NK-92 (cell line): Measurements from ENCODE around the gene SMAD6.
"Not testable (repeated sequence)": the region's sequence is repeated elsewhere in the genome, so short reads cannot be mapped to it uniquely, and the experiment has no call there.

ENCODE experiments used
- DNase-seq: peaks from one replicate; lab custom pipeline; 2025; ENCODE audit not compliant: unreplicated experiment; lab: John Stamatoyannopoulos, UW

Gene SMAD6

DNA sequence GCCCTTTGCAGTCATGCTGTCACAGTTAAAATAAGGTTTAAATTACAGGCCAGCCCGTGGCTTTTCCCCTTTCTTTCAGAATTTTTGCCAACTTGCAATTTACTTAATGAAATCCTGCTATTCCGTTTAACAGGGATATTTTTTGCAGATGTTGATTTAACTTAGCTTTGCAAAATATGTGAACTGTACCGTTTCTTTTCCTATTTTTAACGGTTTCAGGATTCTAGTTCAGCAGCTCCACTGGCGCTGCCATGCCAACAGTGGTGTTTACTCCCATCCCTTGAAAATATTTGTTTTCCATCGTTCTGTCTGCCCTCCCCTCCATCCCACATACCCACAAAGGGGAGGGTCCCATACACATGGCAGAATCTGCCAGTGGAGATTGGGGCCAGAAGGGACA, 54.3 kb downstream of the SMAD6 start:
- DNase-seq: no peak

DNA sequence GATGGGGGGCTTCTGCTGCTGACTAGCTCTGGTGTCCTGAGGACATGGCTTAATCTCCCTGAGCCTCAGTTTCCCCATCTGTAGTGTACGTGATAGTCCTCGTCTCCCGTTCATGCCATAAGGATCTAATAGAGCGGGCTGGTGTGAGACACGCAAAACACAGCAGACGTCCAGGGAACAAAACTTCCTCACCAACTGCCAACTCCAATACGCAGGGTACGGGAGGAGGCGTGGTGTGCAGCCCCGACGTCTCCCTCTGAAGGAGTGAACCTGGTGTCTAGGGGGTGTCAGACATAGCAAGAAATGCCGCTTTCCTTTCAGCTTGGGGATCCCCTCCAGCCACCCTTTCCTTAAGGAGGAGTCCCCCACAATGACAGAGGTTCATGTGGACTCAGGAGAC, 55.0 kb downstream of the SMAD6 start:
- no peak for DNase-seq

GRCh38 chr15:66757521-66757920, 55.5 kb downstream of the SMAD6 start:
- no peak for DNase-seq

DNA sequence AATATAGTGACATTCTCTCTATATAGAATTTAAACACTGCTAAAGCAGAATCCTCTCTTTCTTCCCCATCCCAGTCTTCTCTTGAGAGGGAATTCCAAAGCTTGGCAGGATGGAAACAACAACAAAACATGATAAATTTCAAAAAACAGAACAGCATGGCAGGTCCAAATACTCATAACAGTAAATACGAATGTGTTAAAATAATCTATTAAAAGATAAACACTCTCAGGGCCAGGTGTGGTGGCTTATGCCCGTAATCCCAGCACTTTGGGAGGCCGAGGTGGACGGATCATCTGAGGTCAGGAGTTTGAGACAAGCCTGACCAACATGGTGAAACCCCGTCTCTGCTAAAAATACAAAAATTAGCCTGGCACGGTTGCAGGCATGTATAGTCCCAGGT, 56.2 kb downstream of the SMAD6 start:
- not testable (repeated sequence) for DNase-seq

DNA sequence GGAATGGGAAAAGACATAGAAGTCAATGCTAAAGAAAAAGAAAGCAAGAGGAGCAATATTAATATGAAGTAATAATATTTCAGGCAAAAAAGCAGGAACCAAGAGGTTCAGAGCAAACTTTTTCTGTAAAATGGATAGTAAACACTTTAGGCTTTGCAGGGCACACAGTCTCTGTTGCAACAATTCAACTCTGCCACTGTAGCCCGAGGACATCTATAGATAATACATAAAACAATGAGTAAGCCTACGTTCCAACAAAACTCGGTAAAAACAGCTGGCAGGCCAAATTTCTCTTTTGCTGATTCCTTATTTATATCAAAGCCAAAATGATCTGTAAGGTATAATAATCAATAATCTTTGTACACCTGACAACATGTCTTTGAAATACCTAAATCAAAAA, 56.8 kb downstream of the SMAD6 start:
- DNase-seq: no peak

DNA sequence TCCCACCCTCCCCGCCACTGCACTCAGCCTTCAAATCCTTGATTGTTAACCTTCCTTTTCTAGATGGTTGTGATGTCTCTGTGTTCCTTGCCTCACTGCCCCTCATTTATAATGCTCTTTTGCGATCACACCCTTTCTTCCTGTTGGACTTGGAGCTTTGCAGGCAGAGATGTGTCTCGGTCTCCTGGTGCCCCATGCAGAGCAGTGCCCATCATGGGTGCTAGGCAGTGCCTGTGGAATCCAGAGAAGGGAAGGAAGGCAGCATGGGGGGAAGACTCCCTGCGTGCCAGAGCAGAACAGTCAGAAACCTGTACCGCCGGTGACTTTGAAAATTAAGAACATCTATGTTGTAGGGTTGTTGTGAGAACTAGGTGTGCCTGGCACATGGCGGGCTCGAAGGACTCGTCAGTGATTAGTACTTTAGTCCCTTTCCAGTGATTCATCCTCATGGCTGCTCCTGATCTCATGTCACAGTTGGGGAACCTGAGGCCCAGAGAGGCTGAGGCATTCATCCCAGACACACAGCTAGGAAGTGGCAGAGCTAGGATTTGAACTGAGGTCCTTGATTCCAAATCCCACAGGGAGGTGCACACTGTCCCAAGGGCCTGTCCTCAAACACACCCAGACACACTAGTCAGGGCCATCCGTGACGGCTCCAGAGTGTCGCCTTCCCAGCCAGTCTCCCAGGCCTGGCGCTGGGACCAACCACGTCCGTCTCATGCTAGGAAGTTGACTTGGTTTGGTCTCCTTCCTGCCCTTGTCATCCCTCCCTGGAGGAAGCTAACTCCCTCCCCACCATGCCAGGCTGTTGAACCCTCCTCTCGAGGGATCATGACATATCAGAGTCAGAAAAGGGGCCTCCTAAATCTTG, 58.3 kb downstream of the SMAD6 start:
- no peak for DNase-seq

DNA sequence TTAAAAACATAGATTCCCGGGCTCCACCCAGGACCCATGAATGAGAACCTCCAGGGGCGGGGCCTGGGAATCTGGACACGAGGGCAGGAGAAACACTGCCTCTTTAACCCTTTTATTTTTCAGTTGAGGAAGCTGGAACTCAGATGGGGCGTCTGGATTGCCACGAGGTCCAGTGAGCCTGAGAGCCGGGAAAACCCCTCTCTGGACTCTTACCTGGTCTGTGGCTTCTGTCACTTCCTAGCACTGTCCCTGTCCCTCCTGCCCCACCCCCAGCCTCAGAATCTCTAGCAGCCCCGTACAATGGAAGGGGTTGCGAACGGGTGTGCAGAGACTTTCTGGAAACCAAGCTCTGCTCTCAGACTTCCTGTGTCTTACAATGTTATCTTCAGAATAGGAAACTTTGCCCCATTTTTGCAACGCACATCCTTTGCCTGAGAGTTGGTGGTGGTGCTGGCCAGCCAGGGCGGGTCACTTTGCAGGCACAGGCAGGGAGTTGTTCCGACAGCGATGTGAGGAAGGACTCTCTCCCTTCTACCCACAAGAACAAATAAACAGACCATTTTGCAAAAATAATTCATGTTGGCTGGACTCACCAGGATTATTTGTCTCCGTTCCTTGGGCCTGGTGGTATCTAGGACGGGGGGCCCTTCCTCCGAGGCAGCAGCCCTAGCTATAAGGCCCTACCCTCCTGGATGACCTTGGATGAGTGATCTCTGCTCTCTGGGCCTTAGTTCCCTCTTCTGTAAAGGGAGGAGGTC, 59.1 kb downstream of the SMAD6 start:
- DNase-seq: no peak

GRCh38 chr15:66761726-66762595, 59.9 kb downstream of the SMAD6 start:
- no peak for DNase-seq

- DNase-seq: no peak
Measured at GRCh38 chr15:66763186-66764071, 61.4 kb downstream of the SMAD6 start.

DNA sequence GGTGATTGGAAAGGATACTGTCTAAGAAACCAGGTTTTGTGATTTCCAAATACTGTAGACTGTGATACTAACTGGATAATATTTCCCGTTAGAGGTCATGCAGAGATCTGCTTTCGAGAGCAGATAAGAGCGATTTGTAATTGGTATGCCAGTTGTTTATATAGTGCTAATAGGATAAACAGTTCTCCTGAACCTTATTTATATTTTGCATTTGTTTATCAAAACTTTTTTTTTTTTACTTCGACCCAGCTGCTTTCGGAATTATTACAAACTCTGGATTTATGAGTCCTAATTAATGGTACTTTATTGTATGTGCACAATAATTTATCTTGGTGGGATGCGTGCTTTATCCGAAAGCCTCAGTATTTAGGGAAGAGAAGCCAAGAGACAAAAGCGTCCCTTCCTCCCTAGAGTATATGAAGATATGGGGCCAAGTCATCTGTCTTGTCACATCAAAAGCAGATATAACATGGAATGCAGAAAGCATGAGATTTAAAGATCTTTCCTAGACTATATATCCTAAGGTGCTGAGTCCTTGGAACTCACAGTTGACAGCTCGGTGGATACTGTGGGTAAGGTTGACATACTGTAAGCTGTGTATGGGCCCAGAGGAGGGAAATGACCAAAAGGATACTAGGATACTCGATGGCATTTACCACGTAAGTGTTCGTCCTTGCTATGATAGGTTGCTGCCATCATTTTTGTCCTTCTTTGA, 62.2 kb downstream of the SMAD6 start:
- DNase-seq: no peak

- DNase-seq: no peak
Measured at GRCh38 chr15:66765478-66766281, 63.6 kb downstream of the SMAD6 start.

- no peak for DNase-seq
Measured at GRCh38 chr15:66766282-66767230, 64.5 kb downstream of the SMAD6 start.

DNA sequence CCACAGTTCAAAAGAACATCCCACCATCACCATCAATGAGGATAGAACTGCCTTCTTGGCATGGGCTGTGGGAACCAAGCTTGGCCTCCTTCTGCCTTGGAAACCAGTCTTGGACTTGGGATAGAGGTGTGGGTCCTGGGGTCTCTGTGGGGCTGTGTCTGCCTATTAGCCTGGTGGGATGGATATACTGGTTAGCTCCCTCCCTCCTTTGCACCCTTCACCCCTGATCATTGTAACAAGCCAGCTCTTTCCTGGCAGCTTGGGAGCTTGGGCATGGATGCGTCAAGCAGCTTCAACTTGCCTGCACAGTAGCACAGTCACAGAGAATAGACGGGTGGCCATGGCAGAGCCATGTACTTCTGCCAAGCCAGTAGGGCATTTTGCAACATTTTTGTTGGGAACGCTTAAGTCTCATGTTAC, 65.2 kb downstream of the SMAD6 start:
- no peak for DNase-seq

GRCh38 chr15:66768987-66769386, 67.0 kb downstream of the SMAD6 start:
- no peak for DNase-seq

GRCh38 chr15:66770518-66771350, 68.7 kb downstream of the SMAD6 start:
- DNase-seq: no peak

GRCh38 chr15:66771351-66771650, 69.3 kb downstream of the SMAD6 start:
- DNase-seq: no peak

DNA sequence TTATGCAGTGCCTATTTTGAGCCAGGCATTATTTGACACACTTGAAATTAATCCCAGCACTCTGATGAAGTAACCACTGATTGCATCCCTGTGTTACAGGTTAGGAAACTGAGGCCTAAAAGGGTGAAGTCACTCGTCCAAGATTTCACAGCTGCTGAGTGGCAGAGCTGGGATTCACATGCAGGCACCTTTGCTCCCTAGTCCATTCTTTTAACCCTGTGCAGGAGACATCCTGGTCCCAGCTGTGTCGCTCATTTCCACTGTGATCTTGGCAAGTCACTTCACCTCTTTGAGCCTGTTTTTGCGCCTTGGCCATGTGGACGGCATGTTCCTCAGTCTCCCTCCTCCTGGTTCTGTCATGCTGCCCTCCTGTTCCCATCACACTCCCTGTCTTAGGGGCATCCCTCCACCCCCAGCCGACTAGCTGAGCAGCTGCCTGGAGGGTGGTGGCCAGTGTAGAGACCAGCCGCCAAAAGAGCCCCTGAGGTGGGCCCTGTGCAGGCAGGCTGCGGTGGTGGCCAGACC, 70.6 kb downstream of the SMAD6 start:
- DNase-seq: no peak
